Psoas muscle (tissue), 8 donors: ENCODE measurements around the gene RPP30. TPM values are rescaled to one million over a fixed set of nuclear protein-coding genes. Genes with fewer than 3 reads are reported as not detected.

ENCODE experiments used
- ATAC-seq, 4 donors: fragments of 200-7000 bp; cut with Tn5 transposase; one replicate each; pipeline ENCODE4 v1.9.1; 2020; ENCODE audit warnings: moderate library complexity in 3 of 4, mild to moderate bottlenecking in 2 of 4
- DNase-seq, 2 donors: peaks; one replicate each; pipeline ENCODE4 v3.0.0-alpha.2; 2020
- H3K27ac ChIP-seq: fragments of 200-600 bp; one replicate; pipeline ENCODE4 v1.8.0; 2022
- H3K27me3 ChIP-seq, 3 donors: fragments of 200-600 bp in 1 of 3; one replicate each; pipeline versions ENCODE4 v1.6.1 to v1.8.0; 2013 to 2022; ENCODE audit warnings: low read length in 2 of 3, mild to moderate bottlenecking in 2 of 3, moderate library complexity in 1 of 3; ENCODE audit not compliant: insufficient read depth in 3 of 3
- H3K36me3 ChIP-seq, 2 donors: fragments of 200-600 bp in 1 of 2; one replicate each; pipeline versions ENCODE4 v1.6.1 to v1.8.0; 2013 to 2022; ENCODE audit warnings: low read depth in 1 of 2, mild to moderate bottlenecking in 1 of 2, moderate library complexity in 1 of 2; ENCODE audit not compliant: insufficient read depth in 1 of 2
- H3K4me1 ChIP-seq: fragments of 200-600 bp; one replicate; pipeline ENCODE4 v1.8.0; 2022
- H3K4me3 ChIP-seq: fragments of 200-600 bp; one replicate; pipeline ENCODE4 v1.8.0; 2022; ENCODE audit warnings: mild to moderate bottlenecking
- H3K9me3 ChIP-seq: fragments of 200-600 bp; one replicate; pipeline ENCODE4 v1.8.0; 2022
- CTCF ChIP-seq: fragments of 200-600 bp; IDR thresholded peaks from one replicate; pipeline ENCODE4 v1.8.0; 2022; ENCODE audit warnings: antibody characterized with exemption
- WGBS, 3 donors: extraction: QIAGEN DNeasy Blood & Tissue Kit; methylation state at CpG; one replicate each; pipeline versions ENCODE4 v1.1.6 to v1.1.7; 2013; 5-methylcytosine and 5-hydroxymethylcytosine counted together
- intact Hi-C, 2 donors: fragments of 100-400 bp; cut with DNase I; formaldehyde crosslinking; loops; one replicate each; pipeline versions ENCODE4 v1.11.0 to v1.14.2; 2022
- polyA plus RNA-seq, 3 donors: library from polyadenylated mRNA; stranded (reverse); fragments of 200-250 nt; gene quantifications; one replicate each; pipeline ENCODE4 v1.2.3, GENCODE V29; 2013
- total RNA-seq, 4 donors: library from RNA; stranded (reverse); fragmentation: NEBNext Ultra II Directional in 2 of 4; extraction: Animal tissue kit (Norgen Biotek cat#: 25700) in 2 of 4; gene quantifications; one replicate each; pipeline versions ENCODE4 v1.2.1 to v1.2.4, GENCODE V29; 2021 to 2023
- donor health status: healthy with polysubstance abuse.
- donor health status: DM: no; HTN: no; CAD: no; lungs with moderate emphysema.
- donor health status: Bipolar disorder and iron deficiency.
- donor health status: healthy.
- donor health status: DM: yes; HTN: yes; CAD: no.
- donor health status: DM: no; HTN: no; CAD: no.
- donor health status: DM: no; HTN: no; CAD: no.
- donor health status: DM: yes; HTN: yes; CAD: no.

RPP30 gene
- total and polyA plus RNA-seq, 7 donors: 24.9 to 66.3 (median 33.8) TPM

- WGBS, 3 donors: 18 to 26% (median 19%) methylated on average over 5 of the region's 5 CpGs
- intact Hi-C loops: loop anchor here in 1 of 2 donors (2.0 kb wide), 1 partner anchor 48 kb away; no protein-coding TSS in a partner anchor
- H3K9me3 ChIP-seq: no peaks in the 10 kb centered on the region
- peak within 1 kb of the TSS; percentile 76 for H3K4me3 ChIP-seq
- H3K27me3 ChIP-seq: no peaks in the 10 kb centered on the region
- TF ChIP-seq CTCF: no peak
- peaks cover 18% of the 10 kb centered on the region for H3K4me1 ChIP-seq
- peaks cover 0 to 45% of the 10 kb centered on the region in 2 donors for H3K36me3 ChIP-seq
- peak in 1 of 2 donors; percentile 27 for DNase-seq
- H3K27ac ChIP-seq: peak within 1 kb of the TSS; percentile 90
- peak; percentile 80 to 92 (median 82) for ATAC-seq
Observed at GRCh38 chr10:90920986-90921666, 49.4 kb downstream of the RPP30 start, which contains the start of gene ANKRD1. Gene ANKRD1, minus strand, starts transcription at chr10:90921087. Its CDS starts 60 bp downstream, at chr10:90921027.

DNA sequence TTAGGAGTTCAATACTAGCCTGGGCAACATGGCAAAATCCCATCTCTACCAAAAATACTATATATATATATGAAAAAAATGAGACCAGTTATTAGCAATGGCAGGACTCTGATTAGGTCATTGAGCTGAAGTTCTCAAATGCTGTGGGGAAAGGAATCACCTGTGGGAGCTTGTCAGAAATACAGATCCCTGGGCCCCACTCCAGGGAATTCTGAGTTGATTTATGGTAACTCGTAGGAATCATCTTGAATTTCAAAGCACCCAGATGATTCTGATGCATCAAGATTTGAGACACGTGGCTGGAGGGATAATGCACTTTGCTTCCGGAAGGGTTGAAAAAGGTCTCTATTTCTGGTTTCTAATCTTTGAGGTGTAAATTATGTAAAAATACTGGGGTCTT, 50.1 kb downstream of the RPP30 start:
- Histone ChIP-seq H3K4me1 (peaks cover 18% of the 10 kb centered on the region), H3K9me3 (no peaks in the 10 kb centered on the region), H3K36me3 (peaks cover 0 to 37% of the 10 kb centered on the region in 2 donors), H3K4me3 (peak overlapping the region; percentile 20), H3K27ac (peak overlapping the region; percentile 90), H3K27me3 (no peaks in the 10 kb centered on the region)
- 22 to 28% (median 27%) methylated on average over 3 of the region's 3 CpGs for WGBS, 3 donors
- ATAC-seq (peak; percentile 44 to 55 (median 47)), DNase-seq (no peak)
- intact Hi-C loops: loop anchor here in 1 of 2 donors (2.0 kb wide), 1 partner anchor 47 kb away; no protein-coding TSS in a partner anchor
- no peak for TF ChIP-seq CTCF

GRCh38 chr10:90923111-90923731, 51.4 kb downstream of the RPP30 start:
- Histone ChIP-seq H3K9me3 (no peaks in the 10 kb centered on the region), H3K4me3 (no peak overlapping the region), H3K36me3 (peaks cover 0 to 24% of the 10 kb centered on the region in 2 donors), H3K27ac (peak overlapping the region; percentile 90), H3K27me3 (no peaks in the 10 kb centered on the region), H3K4me1 (peaks cover 18% of the 10 kb centered on the region)
- no peak for ATAC-seq
- WGBS, 3 donors: 73 to 75% (median 75%) methylated on average over 2 of the region's 2 CpGs
- no peak for TF ChIP-seq CTCF
- no peak for DNase-seq
- intact Hi-C loops: no loop called here

- Histone ChIP-seq H3K9me3 (no peaks in the 10 kb centered on the region), H3K27me3 (peaks cover 0 to 2% (median 0%) of the 10 kb centered on the region in 3 donors), H3K4me1 (peaks cover 26% of the 10 kb centered on the region), H3K36me3 (peaks cover 0 to 10% of the 10 kb centered on the region in 2 donors), H3K27ac (peak overlapping the region; percentile 70), H3K4me3 (no peak overlapping the region)
- peak in 2 of 4 donors; percentile 41 to 54 for ATAC-seq
- WGBS, 3 donors: 31 to 60% (median 44%) methylated on average over 3 of the region's 3 CpGs
- no peak for DNase-seq
- intact Hi-C loops: no loop called here
- no peak for TF ChIP-seq CTCF
Observed at GRCh38 chr10:90924552-90924951, 52.8 kb downstream of the RPP30 start.
